Measurements from ENCODE around the gene GMDS. TPM values are rescaled to one million over a fixed set of nuclear protein-coding genes. Genes with fewer than 3 reads are reported as not detected.

Gene GMDS
- total RNA-seq, 2 experiments from 2014 or later = 29.2 to 34.3 TPM

GRCh38 chr6:1600063-1600763, 645.2 kb downstream of the GMDS start:
- Mint-ChIP-seq H3K4me1 (peaks cover 5% of the 10 kb centered on the region), H3K27me3 (peaks cover 66% of the 10 kb centered on the region), H3K9me3 (no peaks in the 10 kb centered on the region), H3K36me3 (no peaks in the 10 kb centered on the region), H3K27ac (no peak overlapping the region), H3K4me3 (no peak overlapping the region)
- POLR2A ChIA-PET = no interaction called here
- ATAC-seq (ENCODE audit: low read depth) = no peak
- no peak for DNase-seq

GRCh38 chr6:1599469-1599868, 645.9 kb downstream of the GMDS start:
- DNase-seq = no peak
- no peak overlapping the region for H3K27ac Mint-ChIP-seq

GRCh38 chr6:1598886-1599285, 646.5 kb downstream of the GMDS start:
- no peak for ATAC-seq (ENCODE audit: low read depth)

More at GRCh38 chr6:1599469-1599868, 645.9 kb downstream of the GMDS start:
- POLR2A ChIA-PET = no interaction called here
- Mint-ChIP-seq H3K9me3 (no peaks in the 10 kb centered on the region), H3K36me3 (no peaks in the 10 kb centered on the region), H3K27me3 (peaks cover 70% of the 10 kb centered on the region), H3K4me3 (no peak overlapping the region), H3K4me1 (peaks cover 5% of the 10 kb centered on the region)
- ATAC-seq (ENCODE audit: low read depth) = no peak

GRCh38 chr6:1598433-1598832, 647.0 kb downstream of the GMDS start:
- POLR2A ChIA-PET = no interaction called here

More at GRCh38 chr6:1598886-1599285, 646.5 kb downstream of the GMDS start:
- Mint-ChIP-seq H3K9me3 (no peaks in the 10 kb centered on the region), H3K36me3 (no peaks in the 10 kb centered on the region), H3K27me3 (peaks cover 68% of the 10 kb centered on the region), H3K27ac (no peak overlapping the region), H3K4me3 (no peak overlapping the region), H3K4me1 (peaks cover 5% of the 10 kb centered on the region)
- POLR2A ChIA-PET = no interaction called here
- no peak for DNase-seq

GRCh38 chr6:1597924-1598323, 647.5 kb downstream of the GMDS start:
- ATAC-seq (ENCODE audit: low read depth) (no peak), DNase-seq (no peak)
- POLR2A ChIA-PET = interaction anchor here (1.1 kb wide), 1 partner anchor 10 kb away, joined by 3 read pairs; no protein-coding TSS in a partner anchor
- Mint-ChIP-seq H3K4me3 (no peak overlapping the region), H3K9me3 (no peaks in the 10 kb centered on the region), H3K27ac (no peak overlapping the region), H3K36me3 (no peaks in the 10 kb centered on the region), H3K4me1 (peaks cover 5% of the 10 kb centered on the region), H3K27me3 (peaks cover 66% of the 10 kb centered on the region)

More at GRCh38 chr6:1598433-1598832, 647.0 kb downstream of the GMDS start:
- ATAC-seq (ENCODE audit: low read depth) (no peak), DNase-seq (no peak)
- peaks cover 66% of the 10 kb centered on the region for H3K27me3 Mint-ChIP-seq
- H3K4me1 Mint-ChIP-seq = peaks cover 5% of the 10 kb centered on the region
- no peak overlapping the region for H3K4me3 Mint-ChIP-seq
- H3K36me3 Mint-ChIP-seq = no peaks in the 10 kb centered on the region
- no peaks in the 10 kb centered on the region for H3K9me3 Mint-ChIP-seq
- H3K27ac Mint-ChIP-seq = no peak overlapping the region

GRCh38 chr6:1597121-1597744, 648.2 kb downstream of the GMDS start:
- Mint-ChIP-seq H3K9me3 (no peaks in the 10 kb centered on the region), H3K4me3 (no peak overlapping the region), H3K27ac (no peak overlapping the region), H3K27me3 (peaks cover 63% of the 10 kb centered on the region), H3K36me3 (no peaks in the 10 kb centered on the region), H3K4me1 (peaks cover 5% of the 10 kb centered on the region)
- DNase-seq = no peak
- no peak for ATAC-seq (ENCODE audit: low read depth)
- POLR2A ChIA-PET = interaction anchor here (1.1 kb wide), 1 partner anchor 10 kb away, joined by 3 read pairs; no protein-coding TSS in a partner anchor

- Mint-ChIP-seq H3K27ac (no peak overlapping the region), H3K4me1 (peaks cover 5% of the 10 kb centered on the region), H3K27me3 (peaks cover 56% of the 10 kb centered on the region), H3K9me3 (no peaks in the 10 kb centered on the region), H3K4me3 (peak overlapping the region; percentile 45), H3K36me3 (no peaks in the 10 kb centered on the region)
- peak; percentile 71 for ATAC-seq (ENCODE audit: low read depth)
- DNase-seq = peak; percentile 71
- POLR2A ChIA-PET = interaction anchor here (1.3 kb wide), 1 partner anchor 72 kb away, joined by 3 read pairs; no protein-coding TSS in a partner anchor
Observed at GRCh38 chr6:1596088-1596852, 649.1 kb downstream of the GMDS start.

- Mint-ChIP-seq H3K36me3 (no peaks in the 10 kb centered on the region), H3K27ac (no peak overlapping the region), H3K4me1 (peaks cover 3% of the 10 kb centered on the region), H3K27me3 (peaks cover 48% of the 10 kb centered on the region), H3K4me3 (no peak overlapping the region), H3K9me3 (no peaks in the 10 kb centered on the region)
- DNase-seq = no peak
- POLR2A ChIA-PET = interaction anchor here (1.3 kb wide), 1 partner anchor 71 kb away, joined by 3 read pairs; no protein-coding TSS in a partner anchor
- ATAC-seq (ENCODE audit: low read depth) = no peak
Observed at GRCh38 chr6:1595271-1596087, 649.9 kb downstream of the GMDS start.

- H3K4me1 Mint-ChIP-seq = peaks cover 3% of the 10 kb centered on the region
- POLR2A ChIA-PET = no interaction called here
- no peaks in the 10 kb centered on the region for H3K36me3 Mint-ChIP-seq
- peaks cover 39% of the 10 kb centered on the region for H3K27me3 Mint-ChIP-seq
- no peak for DNase-seq
- H3K27ac Mint-ChIP-seq = no peak overlapping the region
- no peak for ATAC-seq (ENCODE audit: low read depth)
- H3K9me3 Mint-ChIP-seq = no peaks in the 10 kb centered on the region
- H3K4me3 Mint-ChIP-seq = no peak overlapping the region
Observed at GRCh38 chr6:1594445-1595200, 650.8 kb downstream of the GMDS start.

- POLR2A ChIA-PET = no interaction called here
- Mint-ChIP-seq H3K27me3 (peaks cover 43% of the 10 kb centered on the region), H3K9me3 (no peaks in the 10 kb centered on the region), H3K36me3 (no peaks in the 10 kb centered on the region), H3K27ac (no peak overlapping the region), H3K4me1 (peaks cover 3% of the 10 kb centered on the region), H3K4me3 (no peak overlapping the region)
- no peak for DNase-seq
- no peak for ATAC-seq (ENCODE audit: low read depth)
Observed at GRCh38 chr6:1593958-1594314, 651.5 kb downstream of the GMDS start.

GRCh38 chr6:1593286-1593957, 652.0 kb downstream of the GMDS start:
- H3K27me3 Mint-ChIP-seq = peaks cover 39% of the 10 kb centered on the region

GRCh38 chr6:1592852-1593251, 652.6 kb downstream of the GMDS start:
- Mint-ChIP-seq H3K36me3 (no peaks in the 10 kb centered on the region), H3K27ac (no peak overlapping the region), H3K27me3 (peaks cover 34% of the 10 kb centered on the region), H3K4me3 (no peak overlapping the region), H3K9me3 (no peaks in the 10 kb centered on the region), H3K4me1 (peaks cover 3% of the 10 kb centered on the region)
- no peak for DNase-seq
- no peak for ATAC-seq (ENCODE audit: low read depth)
- POLR2A ChIA-PET = no interaction called here

More at GRCh38 chr6:1593286-1593957, 652.0 kb downstream of the GMDS start:
- no peak overlapping the region for H3K27ac Mint-ChIP-seq
- DNase-seq = no peak
- H3K4me1 Mint-ChIP-seq = peaks cover 3% of the 10 kb centered on the region
- no peak overlapping the region for H3K4me3 Mint-ChIP-seq
- ATAC-seq (ENCODE audit: low read depth) = no peak
- POLR2A ChIA-PET = no interaction called here
- no peaks in the 10 kb centered on the region for H3K36me3 Mint-ChIP-seq
- H3K9me3 Mint-ChIP-seq = no peaks in the 10 kb centered on the region

Measured in activated naive CD8-positive, alpha-beta T cell treated with anti-CD3 and anti-CD28 coated beads, Interleukin-2, amount 10 ng/mL, durations not matched to agents 7 days and 5 days (primary cell).